Dedifferentiated amniotic fluid mesenchymal stem cell (primary cell): ENCODE data around the gene RCOR2.
A peak's percentile ranks its signal among the peaks of the same experiment; 100 is the strongest.
"Not testable (repeated sequence)": the region's sequence is repeated elsewhere in the genome, so short reads cannot be mapped to it uniquely, and the experiment has no call there.

Source experiments
- DNase-seq: peaks from one replicate; pipeline ENCODE4 v3.0.0-alpha.2; 2016; ENCODE audit errors: extremely low spot score

RCOR2 gene

DNA sequence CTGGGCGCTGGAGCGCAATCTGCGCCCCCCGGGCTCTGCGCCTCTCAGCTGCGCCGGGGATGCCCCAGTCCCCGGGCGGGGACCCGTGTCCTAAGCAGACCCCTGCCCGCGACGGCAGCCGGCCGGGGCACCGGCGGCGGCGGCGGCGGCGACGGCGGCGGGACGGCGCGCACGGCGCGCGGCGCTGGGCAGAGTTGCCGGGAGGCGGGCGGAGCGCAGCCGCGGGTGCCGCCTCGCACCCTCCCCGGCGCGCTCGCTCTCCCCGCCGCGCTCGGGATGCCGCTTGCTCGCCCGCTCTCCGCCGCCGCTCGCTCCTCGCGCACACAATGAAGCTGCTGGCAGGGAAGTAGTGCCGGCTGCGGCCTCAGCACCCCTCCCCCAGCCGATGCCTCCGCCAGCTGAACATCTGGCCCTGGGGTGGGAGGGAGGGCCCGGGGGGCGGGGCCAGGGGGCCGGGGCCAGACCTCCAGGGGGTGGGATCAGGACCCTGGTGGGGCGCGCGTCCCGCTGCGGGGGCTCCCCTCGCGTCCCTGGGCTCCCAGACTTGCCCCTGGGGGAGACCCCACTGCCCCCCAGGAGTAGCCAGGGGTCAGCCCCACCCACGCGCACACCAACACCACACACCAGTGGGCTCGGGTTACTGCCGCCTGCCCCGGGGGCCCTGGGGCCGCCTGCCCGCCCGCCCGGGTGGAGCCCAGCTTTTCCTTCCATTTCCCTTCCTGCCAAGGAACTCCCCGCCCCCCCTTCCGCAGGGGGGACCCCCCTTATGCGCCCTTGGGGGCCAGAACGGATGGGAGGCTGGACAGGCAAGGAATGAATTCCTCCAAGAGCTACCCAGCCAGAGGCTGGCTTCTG lies at the start of gene RCOR2:
Gene RCOR2 (minus strand): TSS at position 328 of the 855 bp plus-strand sequence. CDS start 708 bp downstream, outside the sequence.
- DNase-seq: peak; percentile 45

DNA sequence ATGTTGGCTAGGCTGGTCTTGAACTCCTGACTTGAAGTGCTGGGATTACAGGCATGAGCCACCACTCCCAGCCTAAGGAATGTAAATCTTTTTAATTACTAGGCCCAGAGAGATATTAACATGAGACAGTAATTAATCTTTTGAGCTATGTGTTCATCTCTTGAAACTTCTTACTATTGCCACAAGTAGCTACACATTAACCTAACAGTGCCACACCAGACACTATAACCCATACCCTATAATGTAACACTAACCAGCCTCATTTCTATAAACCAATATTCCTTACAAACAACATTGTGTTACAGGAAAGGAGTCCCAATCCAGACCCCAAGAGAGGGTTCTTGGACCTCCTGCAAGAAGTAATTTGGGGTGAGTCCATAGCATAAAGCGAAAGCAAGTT lies 49.5 kb upstream of the RCOR2 start:
- DNase-seq: no peak

DNA sequence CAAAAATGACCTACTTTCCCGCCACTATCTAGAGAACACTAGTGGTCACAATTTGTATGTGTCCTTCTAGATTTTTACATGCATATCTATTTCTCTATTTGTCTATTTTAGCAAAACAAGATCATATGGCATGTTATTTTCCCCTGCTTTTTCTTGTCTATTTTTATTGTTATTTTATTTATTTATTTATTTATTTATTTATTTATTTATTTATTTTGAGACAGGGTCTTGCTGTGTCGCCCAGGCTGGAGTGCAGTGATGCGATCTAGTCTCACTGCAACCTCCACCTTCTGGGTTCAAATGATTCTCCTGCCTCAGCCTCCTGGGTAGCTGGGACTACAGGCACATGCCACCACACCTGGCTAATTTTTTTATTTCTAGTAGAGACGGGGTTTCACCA lies 46.9 kb upstream of the RCOR2 start:
- not testable (repeated sequence) for DNase-seq

DNA sequence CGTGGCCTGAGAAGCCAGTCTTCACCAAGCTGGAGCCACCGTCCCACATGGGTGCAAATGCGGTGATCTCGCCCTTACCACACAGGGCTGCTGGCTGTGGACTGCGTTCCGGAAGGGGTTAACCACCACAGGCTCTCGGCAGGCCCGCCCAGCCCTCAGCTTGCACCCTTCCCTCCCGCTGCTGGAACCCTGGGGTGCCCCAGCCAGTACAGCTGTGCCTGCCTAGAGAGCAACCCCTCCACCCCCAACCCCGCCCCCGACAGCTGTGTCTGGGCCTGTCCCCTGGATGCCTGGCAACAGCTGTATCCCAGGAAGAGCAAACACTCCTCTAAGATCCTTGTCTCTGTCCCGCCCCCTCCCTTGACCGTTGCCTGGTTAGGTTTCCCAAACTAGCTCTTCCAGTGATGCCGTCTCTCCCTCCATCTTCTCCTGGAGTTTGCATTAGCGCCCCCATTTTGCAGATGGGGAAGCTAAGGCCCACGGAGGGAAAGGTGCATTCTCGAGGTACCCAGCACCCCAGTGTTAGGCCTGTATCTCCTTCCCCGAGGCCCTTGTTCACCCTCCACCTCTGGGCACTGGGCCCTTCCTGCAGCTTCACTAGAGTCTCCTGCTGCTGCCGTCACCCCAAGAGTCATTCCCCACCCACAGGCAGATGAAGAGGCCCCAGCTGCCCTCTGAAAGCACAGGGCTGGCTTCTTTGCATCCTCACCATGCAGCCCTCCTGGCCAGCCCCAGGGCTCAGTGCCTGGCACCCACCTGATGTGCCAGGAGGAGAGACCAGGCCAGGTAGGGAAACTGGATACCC lies 44.8 kb upstream of the RCOR2 start:
- DNase-seq: no peak

DNA sequence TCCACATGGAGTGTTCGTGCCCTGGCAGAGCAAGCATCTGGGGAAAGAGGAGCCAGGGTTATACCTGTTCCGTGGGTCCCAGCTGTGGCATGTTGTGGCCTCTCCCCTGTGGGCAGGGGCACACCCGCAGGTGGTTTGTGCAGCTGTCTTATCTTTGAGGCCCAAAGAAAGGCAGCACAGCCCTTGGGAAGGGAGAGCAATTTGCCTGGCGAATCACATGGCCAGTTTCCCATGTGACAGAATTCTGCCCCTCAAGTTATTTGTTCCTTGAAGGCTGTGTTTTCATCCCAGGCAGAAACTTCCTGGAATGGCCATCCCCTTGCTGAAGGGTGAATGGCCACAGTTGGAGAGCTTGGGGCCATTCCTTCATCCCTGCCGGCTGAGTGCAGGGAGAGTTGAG lies 41.0 kb upstream of the RCOR2 start:
- DNase-seq: no peak

DNA sequence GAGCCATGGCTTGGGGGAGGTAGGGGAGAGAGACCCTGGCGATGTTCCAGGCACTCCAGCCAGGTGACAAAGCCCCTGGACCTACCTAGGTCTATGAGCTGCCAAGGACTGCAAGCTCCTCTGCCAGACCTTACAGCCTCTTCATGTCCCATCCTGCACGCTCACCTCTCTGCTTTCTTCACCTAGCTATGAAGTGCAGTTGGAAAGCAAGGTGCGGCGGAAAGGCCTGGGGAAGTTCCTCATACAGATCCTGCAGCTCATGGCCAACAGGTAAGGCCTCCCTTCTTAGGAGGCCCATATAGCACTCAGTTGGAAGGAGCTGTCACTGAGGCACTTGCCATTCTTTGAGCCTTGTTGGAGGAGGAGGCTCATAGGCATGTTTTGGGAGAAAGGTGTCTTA lies 35.6 kb upstream of the RCOR2 start:
- DNase-seq: no peak

DNA sequence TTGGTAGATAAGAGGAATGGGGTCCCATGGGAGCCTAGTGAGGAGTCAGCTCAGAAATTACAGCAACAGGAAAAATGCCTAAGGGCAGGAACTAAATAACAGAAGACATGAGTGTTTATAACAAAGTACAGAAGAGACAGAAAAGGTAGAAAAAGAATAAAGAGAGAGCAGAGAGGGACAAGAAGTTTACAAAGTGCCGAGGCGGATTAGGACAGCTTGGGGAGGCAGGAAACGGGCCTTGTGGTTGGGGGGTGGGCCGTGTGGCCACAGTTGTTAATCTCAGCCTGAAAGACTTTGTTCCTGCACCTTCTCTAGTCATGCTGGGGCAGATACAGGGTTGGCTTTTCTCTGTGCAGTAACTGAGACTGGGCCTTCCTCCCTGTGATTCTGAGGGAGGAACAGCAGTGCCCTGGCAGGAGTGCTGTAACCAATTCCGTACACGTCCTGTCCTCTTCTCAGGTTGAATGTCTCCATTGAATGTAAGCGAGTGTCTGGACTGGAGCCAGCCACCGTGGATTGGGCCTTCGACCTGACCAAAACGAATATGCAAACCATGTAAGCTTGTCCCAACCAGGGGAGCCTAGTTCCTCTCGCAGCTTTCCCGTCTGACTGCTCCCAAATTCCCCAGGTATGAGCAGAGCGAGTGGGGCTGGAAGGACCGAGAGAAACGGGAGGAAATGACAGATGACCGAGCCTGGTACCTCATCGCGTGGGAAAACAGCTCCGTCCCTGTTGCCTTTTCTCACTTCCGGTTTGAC lies 35.0 kb upstream of the RCOR2 start:
- no peak for DNase-seq

DNA sequence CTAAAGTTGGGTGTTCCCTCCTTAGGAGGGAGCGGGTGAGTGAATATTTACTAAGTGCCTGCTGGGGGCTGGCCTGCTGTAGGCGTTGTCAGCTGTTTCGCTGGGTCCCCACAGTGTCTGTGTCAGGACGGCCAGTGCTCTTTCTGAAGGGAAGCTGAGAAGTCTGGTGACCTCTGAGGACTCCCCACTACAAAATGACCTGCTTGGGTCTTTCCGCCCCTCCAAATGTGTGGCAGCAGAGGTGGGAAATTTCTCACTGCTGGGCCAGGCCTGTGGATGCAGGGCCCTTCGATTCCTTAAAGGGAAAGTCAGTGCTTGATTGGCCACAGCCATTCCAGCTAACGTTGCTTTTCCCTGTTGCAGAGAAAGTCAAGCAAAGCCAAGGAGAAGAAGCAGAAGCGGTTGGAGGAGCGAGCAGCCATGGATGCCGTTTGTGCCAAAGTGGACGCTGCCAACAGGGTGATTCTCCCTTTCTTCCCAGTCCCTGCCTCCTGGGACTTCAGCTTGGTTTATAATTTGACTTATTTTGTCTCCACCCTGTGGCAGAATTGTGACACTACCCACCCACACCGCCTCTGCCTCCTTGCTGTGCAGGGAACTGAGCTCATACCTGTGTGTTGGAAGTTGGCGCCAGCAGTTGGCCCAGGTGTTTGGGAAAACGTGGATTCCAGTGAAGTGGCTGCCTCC lies 28.7 kb upstream of the RCOR2 start:
- peak; percentile 58 for DNase-seq

DNA sequence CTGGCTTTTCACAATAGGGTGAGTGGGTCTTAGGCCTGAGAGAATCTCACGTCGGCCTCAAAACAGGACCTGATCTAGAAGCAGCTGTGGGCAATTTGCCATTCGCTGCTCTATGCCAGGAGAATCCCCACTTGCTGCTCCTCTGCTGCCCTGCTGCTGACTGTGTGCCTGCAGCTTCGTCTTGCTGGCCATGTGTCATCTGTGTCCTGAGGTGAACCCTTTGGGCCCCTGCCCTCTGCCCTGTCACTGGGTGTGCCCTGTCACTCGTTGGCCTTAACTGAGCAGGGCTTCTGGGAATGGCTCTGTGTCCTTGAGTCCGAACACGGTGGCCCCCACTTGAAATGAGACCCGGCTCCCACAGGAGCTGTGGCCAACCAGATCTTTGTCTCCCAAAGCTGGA lies 28.0 kb upstream of the RCOR2 start:
- DNase-seq: no peak

DNA sequence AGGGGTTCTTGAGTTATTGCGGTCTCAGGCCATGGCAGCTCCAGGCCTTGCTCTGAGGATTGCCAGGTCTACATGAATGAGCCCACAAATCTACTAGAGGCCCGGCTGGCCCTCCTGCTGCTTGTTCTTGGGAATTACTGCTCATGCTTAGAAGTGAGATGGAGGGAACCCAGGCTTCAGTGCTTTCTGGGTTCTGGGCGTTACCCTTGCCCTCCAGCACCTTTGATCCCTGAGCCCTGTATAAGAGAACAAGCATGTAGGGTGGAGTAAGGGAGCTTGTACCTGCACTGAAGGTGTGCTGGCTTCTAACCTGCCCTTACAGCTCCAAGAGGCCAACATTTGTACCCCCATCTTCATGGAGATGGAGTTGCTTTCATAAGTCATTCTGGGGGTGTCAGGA lies 25.8 kb upstream of the RCOR2 start:
- no peak for DNase-seq

DNA sequence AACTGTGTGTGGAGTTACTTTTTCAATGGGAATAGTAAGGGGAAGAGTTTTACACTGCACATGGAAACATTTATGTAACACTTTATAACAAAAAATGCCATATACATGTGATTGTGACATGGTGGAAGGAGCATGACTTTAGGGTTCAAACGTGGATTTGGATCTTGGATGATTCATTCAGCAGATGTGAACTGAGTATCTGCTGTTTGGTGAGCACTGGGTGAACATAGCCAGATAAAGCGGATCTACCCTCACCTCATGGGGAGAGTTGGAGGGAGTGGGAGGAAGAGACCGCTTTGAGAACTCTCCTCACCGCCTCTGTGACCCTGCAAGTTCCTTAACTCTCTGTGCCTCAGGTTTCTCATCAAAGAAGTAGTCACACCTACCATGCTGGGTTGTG lies 24.9 kb upstream of the RCOR2 start:
- DNase-seq: no peak

DNA sequence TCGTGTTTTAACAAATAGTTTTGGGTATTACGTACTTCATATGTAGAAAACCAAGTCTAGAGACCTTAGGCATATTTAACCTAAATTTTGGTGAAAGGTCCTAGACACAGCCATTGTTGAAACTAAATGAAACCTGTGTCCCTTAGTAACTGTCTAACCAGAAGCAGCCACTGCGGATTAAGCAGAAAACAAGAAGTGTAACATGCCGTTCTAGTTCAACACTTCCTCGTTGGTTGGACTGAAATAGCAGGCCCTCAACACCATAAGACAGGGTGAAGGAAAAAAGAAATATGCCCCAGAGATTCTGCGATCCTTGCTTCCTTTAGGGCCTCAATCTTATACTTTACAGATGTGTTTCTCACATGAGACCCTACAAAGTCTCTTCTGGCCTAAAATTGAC lies 23.8 kb upstream of the RCOR2 start:
- no peak for DNase-seq

DNA sequence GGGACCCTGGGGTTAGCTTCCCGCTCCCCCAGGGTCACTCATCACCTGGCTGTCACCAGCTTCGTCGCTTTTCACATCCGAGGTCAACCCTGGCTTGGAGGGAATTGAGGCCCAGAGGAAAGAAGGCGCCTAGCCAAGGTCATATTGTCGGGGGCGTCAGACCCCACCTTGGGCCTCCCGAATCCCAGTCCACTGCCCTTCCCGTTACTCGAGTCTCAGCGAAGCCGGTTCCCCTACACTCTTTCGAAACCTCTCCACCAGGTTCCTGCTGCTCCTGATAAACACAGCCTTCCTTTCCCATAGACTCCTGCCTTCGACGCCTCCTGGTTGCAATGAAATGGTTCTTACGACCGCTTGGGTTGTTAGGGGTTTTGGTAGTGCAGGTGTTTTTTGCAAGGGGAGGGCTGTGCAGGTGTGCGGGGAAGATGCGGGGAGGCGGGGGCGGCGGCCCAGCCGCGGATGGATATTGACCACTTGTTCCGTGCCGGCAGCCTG lies 22.5 kb upstream of the RCOR2 start:
- DNase-seq: no peak

DNA sequence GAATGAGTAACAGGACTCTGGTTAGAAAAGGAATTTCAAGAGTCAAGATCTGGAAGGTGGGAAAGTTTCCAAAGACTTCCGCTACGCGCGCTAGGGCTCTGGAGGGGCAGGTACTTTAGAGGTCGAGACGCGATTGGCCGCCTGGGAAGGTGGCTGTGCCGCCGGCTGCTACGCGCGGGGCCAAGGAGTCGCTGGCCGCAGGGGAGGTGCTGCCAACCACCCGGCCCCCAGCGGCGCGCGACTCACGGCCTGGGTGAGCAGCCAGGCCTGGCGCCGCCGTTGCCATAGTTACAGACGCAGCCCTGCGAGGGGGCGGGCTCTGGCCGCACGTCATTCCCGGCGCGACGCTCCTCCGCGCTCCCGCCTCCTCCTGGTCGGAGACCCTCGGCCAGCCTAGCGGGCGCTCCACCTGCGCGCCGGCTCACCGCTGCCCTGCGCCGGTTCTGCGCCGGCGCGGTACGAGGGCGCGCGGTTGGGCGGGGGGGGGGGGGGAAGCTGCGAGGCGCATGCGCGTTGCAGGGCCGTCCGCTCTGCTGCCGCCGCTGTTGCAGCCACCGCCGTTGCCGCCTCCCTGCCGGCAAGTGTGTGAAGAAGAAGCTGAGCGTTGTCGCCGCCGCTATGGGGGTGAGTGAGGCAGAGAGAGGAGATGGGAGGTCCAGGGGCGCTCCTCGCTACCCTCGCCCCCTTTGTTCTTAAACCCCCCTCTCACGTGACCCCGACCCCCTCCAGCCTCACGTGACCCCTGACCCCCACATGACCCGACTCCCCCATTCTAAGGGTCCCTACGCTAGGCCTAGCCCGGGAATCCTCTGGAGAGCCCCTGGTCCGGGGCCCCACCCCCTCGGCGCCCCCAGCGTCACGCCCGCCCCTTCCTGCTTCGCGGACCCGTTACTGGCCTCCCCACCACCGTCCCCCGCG lies 21.8 kb upstream of the RCOR2 start, which contains the start of gene NAA40:
Gene NAA40 (plus strand): TSS at position 524 of the 918 bp plus-strand sequence. CDS start 95 bp downstream, at position 619.
- peak; percentile 54 for DNase-seq

DNA sequence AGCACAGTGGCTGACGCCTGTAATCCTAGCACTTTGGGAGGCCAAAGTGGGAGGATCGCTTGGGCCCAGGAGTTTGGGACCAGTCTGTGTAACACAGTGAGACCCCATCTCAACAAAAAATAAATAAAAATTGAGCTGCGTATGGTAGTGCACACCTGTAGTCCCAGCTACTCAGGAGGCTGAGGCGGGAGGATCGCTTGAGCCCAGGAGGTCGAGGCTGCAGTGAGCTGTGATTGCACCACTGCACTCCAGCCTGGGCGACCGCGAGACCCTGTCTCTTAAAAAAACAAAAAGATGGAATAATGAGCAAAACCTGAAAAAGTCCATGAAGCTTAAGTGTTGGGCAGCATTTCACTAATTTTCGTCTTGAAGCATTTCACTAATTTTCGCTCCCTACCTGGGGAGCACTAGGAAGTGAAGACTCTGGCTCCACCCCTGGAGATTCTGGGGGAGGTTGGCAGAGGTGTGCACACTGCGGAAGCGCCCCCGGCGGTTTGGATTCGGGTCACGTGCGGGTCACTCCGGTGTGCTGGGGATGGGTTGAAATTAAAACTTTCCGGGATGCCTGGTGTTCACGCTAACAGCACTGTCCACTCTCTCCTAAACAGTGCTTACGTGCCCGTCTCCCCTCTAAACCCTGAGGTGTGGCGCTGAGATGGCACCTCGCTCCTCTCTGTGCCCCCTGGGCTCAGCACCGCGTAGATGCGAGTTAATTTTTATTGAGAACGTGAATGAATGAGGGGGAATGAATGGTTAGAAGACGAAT lies 20.9 kb upstream of the RCOR2 start:
- DNase-seq: no peak

DNA sequence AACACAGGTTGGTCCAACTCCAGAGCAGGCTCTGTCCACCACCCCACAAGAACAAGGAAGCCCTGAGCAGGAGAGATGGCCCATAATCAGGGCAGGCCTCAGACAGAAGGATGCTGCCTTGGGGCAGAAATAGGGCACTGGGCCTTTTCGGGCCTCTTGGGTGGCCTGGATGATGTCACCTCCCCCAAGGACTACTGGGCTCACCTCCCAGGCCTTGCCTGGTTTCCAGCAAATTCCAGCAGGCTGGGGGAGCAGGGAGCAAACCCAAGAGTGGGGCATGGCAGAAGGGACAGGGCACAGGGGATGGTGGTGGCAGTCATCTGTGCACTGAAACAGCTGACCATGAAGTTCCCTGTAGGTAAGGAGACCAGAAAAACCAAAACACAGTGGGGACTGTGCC lies 16.5 kb upstream of the RCOR2 start:
- DNase-seq: no peak

DNA sequence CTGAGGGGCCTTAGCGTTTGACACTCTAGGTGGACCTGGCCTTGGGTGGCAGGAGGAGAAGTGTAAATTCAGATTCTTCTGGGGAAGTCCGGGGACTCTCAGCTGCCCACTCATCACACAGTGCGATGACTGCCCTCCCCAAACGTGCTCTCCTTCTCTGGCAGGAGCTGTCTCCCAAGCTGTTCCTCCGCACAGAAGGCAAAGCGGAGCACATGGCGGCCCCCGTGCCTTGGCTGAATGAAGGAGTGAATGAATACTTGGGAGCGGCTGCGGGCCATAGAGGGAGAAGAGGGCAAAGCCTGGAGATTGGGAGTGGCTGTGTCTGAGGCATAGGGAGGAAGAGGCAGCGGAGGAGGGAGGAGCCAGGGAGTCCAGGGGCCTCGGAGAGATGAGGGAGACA lies 14.9 kb upstream of the RCOR2 start:
- no peak for DNase-seq

DNA sequence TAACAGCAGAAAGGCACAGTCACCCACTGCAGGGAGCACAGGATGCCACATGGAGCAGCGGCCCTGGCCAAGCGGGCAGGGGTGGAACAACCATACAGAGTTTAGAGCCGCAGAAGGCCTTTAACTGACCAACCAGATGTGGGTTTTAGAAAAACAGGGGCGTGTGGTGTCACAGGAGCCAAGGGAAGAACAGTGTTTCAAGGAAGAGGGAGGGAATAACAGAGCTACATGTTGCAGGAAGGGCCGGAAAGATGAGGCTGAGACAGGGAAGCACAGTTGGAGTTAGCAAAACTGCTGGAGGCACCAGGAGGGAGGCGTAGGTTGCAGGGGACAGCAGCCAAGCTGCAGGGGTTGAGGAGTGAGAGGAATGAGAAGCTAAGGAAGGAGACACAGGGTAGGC lies 14.1 kb upstream of the RCOR2 start:
- no peak for DNase-seq

DNA sequence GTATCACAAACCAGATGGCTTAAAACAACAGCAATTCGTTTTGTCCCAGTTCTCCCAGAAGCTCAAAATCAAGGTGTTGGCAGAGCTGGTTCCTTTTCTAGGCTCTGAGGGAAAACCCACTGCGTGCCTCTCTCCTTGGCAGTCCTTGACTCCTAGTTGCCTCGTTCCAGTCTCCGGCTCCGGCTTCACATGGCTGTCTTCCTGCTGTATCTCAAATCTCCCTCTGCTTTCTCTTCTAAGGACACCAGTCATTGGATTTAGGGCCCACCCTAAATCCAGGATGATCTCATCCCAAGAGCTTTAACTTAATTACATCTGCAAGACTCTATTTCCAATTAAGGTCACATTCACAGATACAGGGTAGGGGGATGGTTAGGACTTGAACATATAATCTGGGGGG lies 12.7 kb upstream of the RCOR2 start:
- DNase-seq: no peak

DNA sequence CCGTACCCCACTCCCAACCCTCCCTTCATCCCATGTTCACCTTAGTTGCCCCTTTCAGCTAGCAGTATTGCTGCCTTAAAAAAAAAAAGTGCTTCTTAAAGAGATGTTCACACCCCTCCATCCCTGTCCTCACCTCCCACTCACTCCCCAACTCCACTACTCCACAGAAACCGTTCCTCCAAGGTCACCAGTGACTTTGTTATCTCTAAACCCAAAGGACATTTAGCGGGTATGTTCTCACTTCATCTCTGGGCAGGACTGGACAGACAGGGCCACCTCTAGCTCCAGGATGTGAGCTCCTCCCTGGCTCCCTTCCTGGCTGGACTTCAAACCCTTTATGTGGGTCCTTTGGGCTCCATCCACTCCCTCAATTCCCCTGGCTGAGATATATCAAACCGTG lies 6.4 kb upstream of the RCOR2 start:
- DNase-seq: no peak
